Measurements from ENCODE around the gene SDCBP2. TPM values are rescaled to one million over a fixed set of nuclear protein-coding genes. Genes with fewer than 3 reads are reported as not detected.

Gene SDCBP2
- total and polyA plus RNA-seq, 12 donors: 0.43 to 7.6 (median 2.9) TPM

DNA sequence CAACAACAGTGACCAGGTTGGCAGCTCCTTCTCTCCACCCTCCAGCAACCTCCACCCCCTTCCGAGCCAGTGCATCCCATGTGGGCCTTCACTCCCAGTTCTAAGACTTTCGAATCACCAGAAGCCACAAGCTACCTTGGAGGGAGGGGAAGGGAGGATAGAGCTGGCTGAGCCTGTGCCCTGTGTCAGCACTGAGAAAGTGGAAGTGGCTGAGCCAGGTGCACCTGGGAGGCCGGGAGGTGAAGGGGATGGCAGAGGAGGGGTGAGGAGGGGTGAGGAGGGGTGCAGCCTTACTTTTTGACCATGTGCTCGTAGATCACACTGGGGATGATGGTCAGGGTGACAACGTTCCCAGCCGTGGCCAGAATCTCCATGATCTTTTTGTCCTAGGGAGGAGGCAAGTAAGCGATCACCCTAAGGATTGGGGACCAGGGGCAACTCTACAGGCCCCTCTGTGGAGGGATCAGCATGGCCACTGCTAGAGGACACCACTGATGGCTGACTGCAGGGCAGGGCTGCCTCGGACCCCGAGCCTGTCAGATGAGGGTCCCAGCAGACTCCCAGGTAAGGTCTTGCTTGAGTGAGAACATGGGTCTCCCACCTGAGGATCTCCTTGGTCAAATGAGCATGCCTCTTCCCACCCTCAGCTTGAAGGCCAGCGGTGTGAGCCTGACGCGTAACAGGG lies 18.3 kb downstream of the SDCBP2 start:
- Histone ChIP-seq H3K27ac (no peak overlapping the region), H3K4me3 (no peak overlapping the region), H3K36me3 (replicated peaks in 1 of 2) (no peaks in the 10 kb centered on the region), H3K27me3 (no peaks in the 10 kb centered on the region), H3K4me1 (replicated peaks in 1 of 2) (peaks cover 0 to 8% of the 10 kb centered on the region in 2 donors), H3K9me3 (replicated peaks in 1 of 3) (no peaks in the 10 kb centered on the region)
- intact Hi-C loops (cut with DNase I): loop anchor here in 1 of 2 donors (5.0 kb wide), 2 partner anchors 87 to 132 kb away; no protein-coding TSS in a partner anchor
- DNase-seq: no peak
- WGBS, 4 donors: 84 to 91% (median 87%) methylated on average over 7 to 12 of the region's 12 CpGs
- no peak for TF ChIP-seq POLR2A (IDR thresholded peaks at IDR 0.05)
- no peak for TF ChIP-seq CTCF (IDR thresholded peaks at IDR 0.05)

DNA sequence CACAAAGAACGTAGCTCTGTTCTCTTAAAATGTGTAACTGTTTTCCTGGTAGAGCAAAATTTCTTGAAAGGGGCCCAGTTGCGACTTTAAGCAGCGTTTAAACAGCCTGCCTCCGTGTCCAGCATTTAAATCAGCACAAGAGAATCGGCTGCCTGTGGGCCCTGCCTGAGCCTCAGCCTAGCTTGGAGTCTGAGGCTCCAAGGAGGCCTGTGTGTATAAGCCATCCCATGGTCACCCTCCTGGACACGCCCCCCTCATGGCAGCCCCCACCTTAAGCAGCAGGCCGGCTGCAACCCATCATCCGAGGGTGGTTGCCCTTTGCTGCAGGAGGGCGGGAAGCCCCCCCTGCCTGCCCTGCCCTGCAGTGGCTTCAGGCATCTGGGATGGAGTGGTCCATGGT lies 18.9 kb downstream of the SDCBP2 start:
- Histone ChIP-seq H3K36me3 (replicated peaks in 1 of 2) (no peaks in the 10 kb centered on the region), H3K27me3 (no peaks in the 10 kb centered on the region), H3K4me1 (replicated peaks in 1 of 2) (peaks cover 0 to 8% of the 10 kb centered on the region in 2 donors), H3K4me3 (no peak overlapping the region), H3K27ac (no peak overlapping the region), H3K9me3 (replicated peaks in 1 of 3) (no peaks in the 10 kb centered on the region)
- intact Hi-C loops (cut with DNase I): loop anchor here in 1 of 2 donors (5.0 kb wide), 2 partner anchors 87 to 132 kb away; no protein-coding TSS in a partner anchor
- 63 to 86% (median 68%) methylated on average over 5 to 9 of the region's 9 CpGs for WGBS, 4 donors
- TF ChIP-seq POLR2A (IDR thresholded peaks at IDR 0.05) (no peak), CTCF (IDR thresholded peaks at IDR 0.05) (no peak)
- no peak for DNase-seq

DNA sequence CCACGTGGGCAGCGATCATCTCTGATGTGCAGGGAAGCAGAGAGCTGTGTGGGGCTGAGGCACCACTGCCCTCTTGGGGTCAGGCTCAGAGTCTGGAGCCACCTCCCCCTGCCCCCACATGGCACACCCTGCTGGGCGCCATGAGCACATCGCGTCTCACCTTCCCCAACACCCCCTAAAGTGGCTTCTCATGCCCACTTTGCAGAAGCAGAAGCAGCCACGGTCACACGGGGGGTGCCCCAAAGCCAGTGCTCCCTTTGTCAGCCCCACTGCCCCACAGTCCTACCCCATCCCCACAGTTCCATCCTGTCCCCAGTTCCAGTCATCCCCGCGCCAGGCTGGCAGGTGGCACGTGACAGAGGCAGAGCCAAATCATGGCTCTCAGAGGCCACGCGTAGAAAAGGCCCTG lies 19.5 kb downstream of the SDCBP2 start:
- Histone ChIP-seq H3K27me3 (no peaks in the 10 kb centered on the region), H3K4me3 (no peak overlapping the region), H3K27ac (no peak overlapping the region), H3K36me3 (replicated peaks in 1 of 2) (no peaks in the 10 kb centered on the region), H3K4me1 (replicated peaks in 1 of 2) (peaks cover 0 to 8% of the 10 kb centered on the region in 2 donors), H3K9me3 (replicated peaks in 1 of 3) (no peaks in the 10 kb centered on the region)
- no peak for TF ChIP-seq POLR2A (IDR thresholded peaks at IDR 0.05)
- TF ChIP-seq CTCF (IDR thresholded peaks at IDR 0.05): no peak
- no peak for DNase-seq
- intact Hi-C loops (cut with DNase I): no loop called here
- WGBS, 4 donors: 86 to 91% (median 88%) methylated on average over 7 to 12 of the region's 12 CpGs

DNA sequence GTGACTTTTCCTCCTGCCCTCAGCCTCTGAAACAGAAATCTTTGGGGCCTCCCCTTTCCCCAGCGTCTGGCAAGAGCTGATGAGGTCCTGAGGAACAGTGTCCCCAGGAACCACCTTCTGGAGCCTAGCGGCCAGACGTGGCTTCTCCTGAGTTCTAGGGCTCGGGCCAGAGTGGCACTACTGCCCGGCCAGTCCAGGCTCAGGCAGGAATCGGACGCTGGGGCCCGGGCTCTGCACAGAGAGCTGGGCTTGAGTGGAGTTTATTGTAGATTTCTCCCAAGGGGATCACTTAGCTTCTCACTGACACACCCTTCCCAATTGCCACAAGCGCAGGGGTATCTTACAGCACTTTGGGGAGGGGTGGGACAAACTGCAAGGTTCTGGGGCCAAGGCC lies 20.2 kb downstream of the SDCBP2 start:
- WGBS, 4 donors: 89 to 91% (median 90%) methylated on average over 3 to 9 of the region's 9 CpGs
- TF ChIP-seq CTCF (IDR thresholded peaks at IDR 0.05) (no peak), POLR2A (IDR thresholded peaks at IDR 0.05) (no peak)
- no peak for DNase-seq
- Histone ChIP-seq H3K27ac (no peak overlapping the region), H3K9me3 (replicated peaks in 1 of 3) (no peaks in the 10 kb centered on the region), H3K27me3 (no peaks in the 10 kb centered on the region), H3K36me3 (replicated peaks in 1 of 2) (no peaks in the 10 kb centered on the region), H3K4me3 (no peak overlapping the region), H3K4me1 (replicated peaks in 1 of 2) (peaks cover 0 to 6% of the 10 kb centered on the region in 2 donors)
- intact Hi-C loops (cut with DNase I): no loop called here
